CD4-positive, CD25-positive, alpha-beta regulatory T cell (primary cell): ENCODE results near the gene LAMB2. TPM values are rescaled to one million over a fixed set of nuclear protein-coding genes. Genes with fewer than 3 reads are reported as not detected.

ENCODE experiments used
- ATAC-seq, 2 donors: fragments of 150-1000 bp; cut with Tn5 transposase; one replicate each; pipeline ENCODE4 v1.10.0; 2021; ENCODE audit warnings: low read depth in 2 of 2, moderate number of reproducible peaks in 2 of 2, moderate library complexity in 1 of 2
- DNase-seq, 3 donors: peaks; one replicate each; pipeline versions ENCODE4 v3.0.0 to v3.0.0-alpha.2; 2012 to 2022; ENCODE audit warnings: mixed read lengths in 1 of 3
- H3K27ac ChIP-seq: one replicate; pipeline ENCODE4 v1.7.0; 2013; ENCODE audit warnings: mild to moderate bottlenecking, low read length; ENCODE audit not compliant: insufficient read depth, poor library complexity, severe bottlenecking
- H3K27me3 ChIP-seq: one replicate; pipeline ENCODE4 v1.7.0; 2013; ENCODE audit warnings: low read length; ENCODE audit not compliant: control insufficient read depth, insufficient read depth
- H3K36me3 ChIP-seq: one replicate; pipeline ENCODE4 v1.7.0; 2013; ENCODE audit warnings: mild to moderate bottlenecking, low read length, moderate library complexity; ENCODE audit not compliant: control insufficient read depth, insufficient read depth
- H3K4me1 ChIP-seq: 2 replicates; pipeline ENCODE4 v1.7.0; 2013; ENCODE audit warnings: mild to moderate bottlenecking, low read length; ENCODE audit not compliant: insufficient read depth, control insufficient read depth, poor library complexity, severe bottlenecking
- H3K4me3 ChIP-seq: one replicate; pipeline ENCODE4 v1.7.0; 2013; ENCODE audit warnings: low read depth, mild to moderate bottlenecking, low read length, moderate library complexity
- H3K9me3 ChIP-seq, 2 experiments: 1 replicate in 1 of 2; 2 replicates in 1 of 2; pipeline ENCODE4 v1.7.0; 2013; ENCODE audit warnings: low read length in 2 of 2, mild to moderate bottlenecking in 1 of 2, moderate library complexity in 1 of 2; ENCODE audit not compliant: control insufficient read depth in 2 of 2
- H3K27ac Mint-ChIP-seq, 3 donors: one replicate each; pipeline ENCODE4 v1.8.0; 2020 to 2022; ENCODE audit warnings: mild to moderate bottlenecking in 3 of 3, mixed read lengths in 3 of 3, moderate library complexity in 2 of 3
- H3K27me3 Mint-ChIP-seq: one replicate; pipeline ENCODE4 v1.8.0; 2022; ENCODE audit warnings: mild to moderate bottlenecking, mixed read lengths
- H3K36me3 Mint-ChIP-seq: one replicate; pipeline ENCODE4 v1.8.0; 2020; ENCODE audit warnings: mixed read lengths
- H3K4me1 Mint-ChIP-seq, 4 donors: one replicate each; pipeline ENCODE4 v1.8.0; 2020 to 2022; ENCODE audit warnings: mixed read lengths in 4 of 4, mild to moderate bottlenecking in 1 of 4
- H3K4me3 Mint-ChIP-seq, 4 donors: one replicate each; pipeline ENCODE4 v1.8.0; 2020 to 2022; ENCODE audit warnings: mild to moderate bottlenecking in 4 of 4, mixed read lengths in 4 of 4, moderate library complexity in 3 of 4
- H3K9me3 Mint-ChIP-seq, 7 donors: one replicate each; pipeline ENCODE4 v1.8.0; 2020 to 2022; ENCODE audit warnings: mixed read lengths in 7 of 7, mild to moderate bottlenecking in 3 of 7, moderate library complexity in 2 of 7
- polyA plus RNA-seq, 4 donors: library from polyadenylated mRNA; unstranded; fragments of 300-500 nt; fragmentation: Illumina TruSeq; gene quantifications; one replicate each; pipeline ENCODE4 v1.2.3, GENCODE V29; 2021
- total RNA-seq: library from RNA; stranded (reverse); gene quantifications from one replicate; pipeline ENCODE4 v1.2.3, GENCODE V29; 2022

LAMB2 gene
- 1.4 TPM for total RNA-seq
- under 1 TPM in 1 of 4 donors, not detected in 3; 0.57 TPM for polyA plus RNA-seq

- Histone ChIP-seq H3K9me3 (no peaks in the 10 kb centered on the region), H3K27me3 (peaks cover 2% of the 10 kb centered on the region), H3K36me3 (no peaks in the 10 kb centered on the region), H3K4me1 (no peaks in the 10 kb centered on the region), H3K4me3 (no peak within 1 kb of the TSS), H3K27ac (no peak within 1 kb of the TSS)
- peaks cover 22% of the 10 kb centered on the region for H3K27me3 Mint-ChIP-seq
- no peaks in the 10 kb centered on the region for H3K4me1 Mint-ChIP-seq
- H3K9me3 Mint-ChIP-seq, result peaks cover 0 to 2% (median 0%) of the 10 kb centered on the region in 7 donors
- no peak within 1 kb of the TSS for H3K4me3 Mint-ChIP-seq
- ATAC-seq (no peak), DNase-seq (no peak)
- H3K36me3 Mint-ChIP-seq, result no peaks in the 10 kb centered on the region
- H3K27ac Mint-ChIP-seq, result no peak within 1 kb of the TSS
Observed at GRCh38 chr3:49132437-49133225, at the start of gene LAMB2. TSS of gene LAMB2 (minus strand) at chr3:49133050. CDS start at chr3:49132867, 183 bp downstream.

GRCh38 chr3:49181351-49181750 is 48.5 kb upstream of the LAMB2 start:
- H3K27me3 Mint-ChIP-seq, result peaks cover 31% of the 10 kb centered on the region
- Histone ChIP-seq H3K4me1 (no peaks in the 10 kb centered on the region), H3K36me3 (no peaks in the 10 kb centered on the region), H3K9me3 (no peaks in the 10 kb centered on the region), H3K4me3 (no peak overlapping the region), H3K27me3 (peaks cover 3% of the 10 kb centered on the region), H3K27ac (no peak overlapping the region)
- peaks cover 0 to 3% (median 0%) of the 10 kb centered on the region in 4 donors for H3K4me1 Mint-ChIP-seq
- ATAC-seq, result no peak
- peaks cover 0 to 1% (median 0%) of the 10 kb centered on the region in 7 donors for H3K9me3 Mint-ChIP-seq
- H3K4me3 Mint-ChIP-seq, result no peak overlapping the region
- peak overlapping the region in 1 of 3 donors; percentile 71 for H3K27ac Mint-ChIP-seq
- no peak for DNase-seq
- no peaks in the 10 kb centered on the region for H3K36me3 Mint-ChIP-seq

GRCh38 chr3:49180116-49180515 is 47.3 kb upstream of the LAMB2 start:
- Mint-ChIP-seq H3K27ac (no peak overlapping the region), H3K27me3 (peaks cover 36% of the 10 kb centered on the region), H3K9me3 (peaks cover 0 to 1% (median 0%) of the 10 kb centered on the region in 7 donors), H3K4me3 (no peak overlapping the region), H3K4me1 (peaks cover 0 to 3% (median 0%) of the 10 kb centered on the region in 4 donors), H3K36me3 (no peaks in the 10 kb centered on the region)
- H3K4me3 ChIP-seq, result no peak overlapping the region
- H3K27me3 ChIP-seq, result peaks cover 3% of the 10 kb centered on the region
- H3K4me1 ChIP-seq, result no peaks in the 10 kb centered on the region
- no peak overlapping the region for H3K27ac ChIP-seq
- no peaks in the 10 kb centered on the region for H3K9me3 ChIP-seq
- DNase-seq (no peak), ATAC-seq (no peak)
- no peaks in the 10 kb centered on the region for H3K36me3 ChIP-seq

GRCh38 chr3:49177073-49177472 is 44.2 kb upstream of the LAMB2 start:
- peaks cover 0 to 1% (median 0%) of the 10 kb centered on the region in 7 donors for H3K9me3 Mint-ChIP-seq
- ATAC-seq, result no peak
- H3K27ac ChIP-seq, result no peak overlapping the region
- H3K4me3 ChIP-seq, result no peak overlapping the region
- peaks cover 3% of the 10 kb centered on the region for H3K27me3 ChIP-seq
- no peak overlapping the region for H3K27ac Mint-ChIP-seq
- H3K4me1 Mint-ChIP-seq, result peaks cover 0 to 3% (median 1%) of the 10 kb centered on the region in 4 donors
- no peak overlapping the region for H3K4me3 Mint-ChIP-seq
- no peaks in the 10 kb centered on the region for H3K9me3 ChIP-seq
- no peak for DNase-seq
- H3K4me1 ChIP-seq, result peaks cover under 1% of the 10 kb centered on the region
- H3K27me3 Mint-ChIP-seq, result peaks cover 38% of the 10 kb centered on the region
- no peaks in the 10 kb centered on the region for H3K36me3 ChIP-seq
- no peaks in the 10 kb centered on the region for H3K36me3 Mint-ChIP-seq

- H3K4me3 ChIP-seq, result no peak overlapping the region
- DNase-seq (no peak), ATAC-seq (no peak)
- Mint-ChIP-seq H3K27ac (peak overlapping the region in 1 of 3 donors; percentile 56), H3K4me1 (peaks cover 0 to 11% (median 5%) of the 10 kb centered on the region in 4 donors), H3K36me3 (no peaks in the 10 kb centered on the region), H3K4me3 (no peak overlapping the region), H3K27me3 (peaks cover 32% of the 10 kb centered on the region), H3K9me3 (peaks cover 0 to 1% (median 0%) of the 10 kb centered on the region in 7 donors)
- H3K27ac ChIP-seq, result no peak overlapping the region
- H3K4me1 ChIP-seq, result peaks cover 15% of the 10 kb centered on the region
- no peaks in the 10 kb centered on the region for H3K9me3 ChIP-seq
- no peaks in the 10 kb centered on the region for H3K36me3 ChIP-seq
- peaks cover 3% of the 10 kb centered on the region for H3K27me3 ChIP-seq
Observed at GRCh38 chr3:49175530-49175929, 42.7 kb upstream of the LAMB2 start.

- H3K4me3 Mint-ChIP-seq, result no peak overlapping the region
- no peaks in the 10 kb centered on the region for H3K36me3 ChIP-seq
- no peak for DNase-seq
- peaks cover 0 to 3% (median 0%) of the 10 kb centered on the region in 7 donors for H3K9me3 Mint-ChIP-seq
- peaks cover 15% of the 10 kb centered on the region for H3K4me1 ChIP-seq
- peaks cover 31% of the 10 kb centered on the region for H3K27me3 Mint-ChIP-seq
- no peak for ATAC-seq
- H3K27me3 ChIP-seq, result peaks cover 3% of the 10 kb centered on the region
- no peak overlapping the region for H3K27ac ChIP-seq
- H3K27ac Mint-ChIP-seq, result no peak overlapping the region
- peaks cover 0 to 11% (median 7%) of the 10 kb centered on the region in 4 donors for H3K4me1 Mint-ChIP-seq
- H3K4me3 ChIP-seq, result no peak overlapping the region
- H3K36me3 Mint-ChIP-seq, result no peaks in the 10 kb centered on the region
- no peaks in the 10 kb centered on the region for H3K9me3 ChIP-seq
Observed at GRCh38 chr3:49174397-49174985, 41.6 kb upstream of the LAMB2 start.

GRCh38 chr3:49173792-49174170 is 40.9 kb upstream of the LAMB2 start:
- Mint-ChIP-seq H3K9me3 (peaks cover 0 to 2% (median 0%) of the 10 kb centered on the region in 7 donors), H3K4me3 (peak overlapping the region in 1 of 4 donors; percentile 32), H3K36me3 (no peaks in the 10 kb centered on the region), H3K27ac (no peak overlapping the region), H3K27me3 (peaks cover 30% of the 10 kb centered on the region), H3K4me1 (peaks cover 0 to 11% (median 7%) of the 10 kb centered on the region in 4 donors)
- DNase-seq (no peak), ATAC-seq (no peak)
- Histone ChIP-seq H3K27ac (no peak overlapping the region), H3K4me3 (no peak overlapping the region), H3K36me3 (no peaks in the 10 kb centered on the region), H3K27me3 (peaks cover under 1% of the 10 kb centered on the region), H3K9me3 (no peaks in the 10 kb centered on the region), H3K4me1 (peaks cover 15% of the 10 kb centered on the region)
